Activated T-cell treated with anti-CD3 and anti-CD28 coated beads for 48 hours (primary cell): ENCODE data around the gene HCRTR1.
A peak's percentile ranks its signal among the peaks of the same experiment; 100 is the strongest.
"Not testable (repeated sequence)": the region's sequence is repeated elsewhere in the genome, so short reads cannot be mapped to it uniquely, and the experiment has no call there.

Source experiments
- DNase-seq: peaks from one replicate; pipeline ENCODE4 v3.0.0-alpha.2; 2020; ENCODE audit warnings: low read depth

HCRTR1 gene

GRCh38 chr1:31581821-31582810 is 35.4 kb upstream of the HCRTR1 start:
- DNase-seq: no peak

- DNase-seq: no peak
Observed at GRCh38 chr1:31583082-31583994, 34.2 kb upstream of the HCRTR1 start.

- no peak for DNase-seq
Observed at GRCh38 chr1:31583995-31584868, 33.3 kb upstream of the HCRTR1 start.

GRCh38 chr1:31584869-31585735 is 32.4 kb upstream of the HCRTR1 start:
- no peak for DNase-seq

GRCh38 chr1:31585736-31586365 is 31.6 kb upstream of the HCRTR1 start:
- DNase-seq: no peak

GRCh38 chr1:31586376-31587327 is 30.8 kb upstream of the HCRTR1 start:
- no peak for DNase-seq

GRCh38 chr1:31587328-31587699 is 30.2 kb upstream of the HCRTR1 start:
- DNase-seq: not testable (repeated sequence)

- peak; percentile 50 for DNase-seq
Observed at GRCh38 chr1:31587720-31588423, 29.6 kb upstream of the HCRTR1 start.

GRCh38 chr1:31588751-31589515 is 28.6 kb upstream of the HCRTR1 start:
- DNase-seq: no peak

- no peak for DNase-seq
Observed at GRCh38 chr1:31591425-31592093, 25.9 kb upstream of the HCRTR1 start.

- no peak for DNase-seq
Observed at GRCh38 chr1:31592132-31592531, 25.4 kb upstream of the HCRTR1 start.

GRCh38 chr1:31593136-31593665 is 24.3 kb upstream of the HCRTR1 start:
- no peak for DNase-seq

- peak; percentile 55 for DNase-seq
Observed at GRCh38 chr1:31593770-31594632, 23.5 kb upstream of the HCRTR1 start.

- DNase-seq: no peak
Observed at GRCh38 chr1:31595836-31596736, 21.4 kb upstream of the HCRTR1 start.

GRCh38 chr1:31596737-31597097 is 20.8 kb upstream of the HCRTR1 start:
- no peak for DNase-seq
